GM23338 (cell line): ENCODE data around the gene RPL29. TPM values are rescaled to one million over a fixed set of nuclear protein-coding genes. Genes with fewer than 3 reads are reported as not detected.

Source experiments
- ATAC-seq: fragments of 200-7000 bp; cut with Tn5 transposase; 3 replicates; pipeline ENCODE4 v1.9.1; 2020
- DNase-seq: peaks from one replicate; pipeline ENCODE4 v3.0.0-alpha.2; 2015; ENCODE audit warnings: low spot score
- H2AFZ ChIP-seq: fragments of 200-600 bp; sonication (generic); 2 replicates; pipeline ENCODE4 v1.8.0; 2016; ENCODE audit warnings: antibody characterized with exemption, mild to moderate bottlenecking, moderate library complexity
- H3F3A ChIP-seq: fragments of 200-600 bp; sonication (generic); replicated peaks from 2 replicates; pipeline ENCODE4 v1.8.0; 2017; ENCODE audit warnings: antibody characterized with exemption, mixed run types, low read depth
- H3K27ac ChIP-seq: fragments of 200-600 bp; sonication (generic); 2 replicates; pipeline ENCODE4 v1.6.1; 2016; ENCODE audit warnings: low read depth
- H3K27me3 ChIP-seq: fragments of 200-600 bp; sonication (generic); 2 replicates; pipeline ENCODE4 v1.8.0; 2016; ENCODE audit warnings: mild to moderate bottlenecking, mixed run types, moderate library complexity; ENCODE audit not compliant: insufficient read depth
- H3K36me3 ChIP-seq: fragments of 200-600 bp; sonication (generic); 2 replicates; pipeline ENCODE4 v1.8.0; 2016; ENCODE audit warnings: mild to moderate bottlenecking; ENCODE audit not compliant: insufficient read depth
- H3K4me1 ChIP-seq: fragments of 200-600 bp; sonication (generic); 2 replicates; pipeline ENCODE4 v1.8.0; 2016; ENCODE audit warnings: mild to moderate bottlenecking, moderate library complexity; ENCODE audit not compliant: insufficient read depth
- H3K4me2 ChIP-seq: fragments of 200-600 bp; sonication (generic); 2 replicates; pipeline ENCODE4 v1.7.1; 2017; ENCODE audit warnings: mixed run types
- H3K4me3 ChIP-seq: fragments of 200-600 bp; sonication (generic); 2 replicates; pipeline ENCODE4 v1.6.1; 2016; ENCODE audit warnings: mixed run types
- H3K79me2 ChIP-seq: fragments of 200-600 bp; sonication (generic); replicated peaks from 2 replicates; pipeline ENCODE4 v1.8.0; 2017; ENCODE audit warnings: mild to moderate bottlenecking; ENCODE audit not compliant: insufficient read depth
- H3K9me2 ChIP-seq: fragments of 200-600 bp; sonication (generic); 2 replicates; pipeline ENCODE4 v1.8.0; 2017; ENCODE audit not compliant: insufficient read depth
- H4K20me1 ChIP-seq: fragments of 200-600 bp; sonication (generic); replicated peaks from 2 replicates; pipeline ENCODE4 v1.8.0; 2017; ENCODE audit warnings: mild to moderate bottlenecking; ENCODE audit not compliant: insufficient read depth
- H3K27ac Mint-ChIP-seq: 2 replicates; pipeline ENCODE4 v1.8.0; 2020; ENCODE audit warnings: inconsistent platforms, mild to moderate bottlenecking, moderate library complexity, mixed read lengths
- H3K27me3 Mint-ChIP-seq: 3 replicates; pipeline ENCODE4 v1.8.0; 2022; ENCODE audit warnings: low read depth, mild to moderate bottlenecking, moderate library complexity, mixed read lengths, inconsistent platforms; ENCODE audit not compliant: insufficient read depth, poor library complexity
- H3K36me3 Mint-ChIP-seq: 3 replicates; pipeline ENCODE4 v1.8.0; 2021; ENCODE audit warnings: low read depth, mild to moderate bottlenecking, inconsistent platforms, moderate library complexity, mixed read lengths
- H3K4me1 Mint-ChIP-seq: 3 replicates; pipeline ENCODE4 v1.8.0; 2020; ENCODE audit warnings: mild to moderate bottlenecking, inconsistent platforms, mixed read lengths
- H3K4me3 Mint-ChIP-seq: 3 replicates; pipeline ENCODE4 v1.8.0; 2021; ENCODE audit warnings: moderate library complexity, mild to moderate bottlenecking, inconsistent platforms, mixed read lengths
- H3K9me3 Mint-ChIP-seq: 3 replicates; pipeline ENCODE4 v1.8.0; 2020; ENCODE audit warnings: moderate library complexity, mild to moderate bottlenecking, inconsistent platforms, mixed read lengths
- CREB1 ChIP-seq: fragments of 250-450 bp; sonication (Bioruptor Pico); IDR thresholded peaks from 2 replicates; pipeline ENCODE4 v1.5.0; 2020; ENCODE audit warnings: low read depth, mild to moderate bottlenecking, moderate library complexity
- EZH2phosphoT487 ChIP-seq: fragments of 200-600 bp; sonication (generic); IDR thresholded peaks from one replicate; pipeline ENCODE4 v1.8.1; 2018; ENCODE audit warnings: antibody characterized with exemption; ENCODE audit not compliant: unreplicated experiment
- JUNB ChIP-seq: IDR thresholded peaks from one replicate; pipeline ENCODE4 v1.6.1; 2016; ENCODE audit warnings: antibody characterized with exemption; ENCODE audit not compliant: unreplicated experiment
- POLR2AphosphoS5 ChIP-seq: IDR thresholded peaks from 2 replicates; pipeline ENCODE4 v1.6.1; 2016; ENCODE audit warnings: antibody characterized with exemption, low read depth
- STAT1 ChIP-seq: IDR thresholded peaks from one replicate; pipeline ENCODE4 v1.6.1; 2016; ENCODE audit warnings: antibody characterized with exemption; ENCODE audit not compliant: unreplicated experiment
- polyA plus RNA-seq: library from polyadenylated mRNA; unstranded; fragments of >200 nt; fragmentation: Nextera tagmentation; extraction: Ambion mirVana; gene quantifications from 2 replicates; pipeline ENCODE4 v1.2.1, GENCODE V29; 2016
- total RNA-seq: library from RNA; depleted of rRNA; stranded (reverse); fragments of >200 nt; shearing (Covaris generic); gene quantifications from 2 replicates; pipeline ENCODE4 v1.2.3, GENCODE V29; 2014
- TF ChIP-seq, protein P1 (sequence below): IDR thresholded peaks from 2 replicates; pipeline ENCODE4 v1.6.1; 2016; ENCODE audit warnings: antibody characterized with exemption
- TF ChIP-seq, protein P2 (sequence below), 2 experiments: fragments of 200-600 bp in 1 of 2; sonication (generic) in 1 of 2; conservative IDR thresholded peaks; 2 replicates each; pipeline versions ENCODE4 v1.5.1 to v1.6.1; 2016 to 2017; ENCODE audit warnings: antibody characterized with exemption in 2 of 2, low read depth in 2 of 2, mild to moderate bottlenecking in 2 of 2, moderate library complexity in 1 of 2
- TF ChIP-seq, protein P3 (sequence below): fragments of 250-450 bp; sonication (Bioruptor Pico); IDR thresholded peaks from 2 replicates; pipeline ENCODE4 v1.5.0; 2020; ENCODE audit warnings: mild to moderate bottlenecking, moderate library complexity
- TF ChIP-seq, protein P4 (sequence below): IDR thresholded peaks from one replicate; pipeline ENCODE4 v1.6.1; 2018; ENCODE audit warnings: antibody characterized with exemption; ENCODE audit not compliant: unreplicated experiment

RPL29 gene
- total and polyA plus RNA-seq, 2 experiments from 2014 or later, result 1,471 to 1,864 TPM

DNA sequence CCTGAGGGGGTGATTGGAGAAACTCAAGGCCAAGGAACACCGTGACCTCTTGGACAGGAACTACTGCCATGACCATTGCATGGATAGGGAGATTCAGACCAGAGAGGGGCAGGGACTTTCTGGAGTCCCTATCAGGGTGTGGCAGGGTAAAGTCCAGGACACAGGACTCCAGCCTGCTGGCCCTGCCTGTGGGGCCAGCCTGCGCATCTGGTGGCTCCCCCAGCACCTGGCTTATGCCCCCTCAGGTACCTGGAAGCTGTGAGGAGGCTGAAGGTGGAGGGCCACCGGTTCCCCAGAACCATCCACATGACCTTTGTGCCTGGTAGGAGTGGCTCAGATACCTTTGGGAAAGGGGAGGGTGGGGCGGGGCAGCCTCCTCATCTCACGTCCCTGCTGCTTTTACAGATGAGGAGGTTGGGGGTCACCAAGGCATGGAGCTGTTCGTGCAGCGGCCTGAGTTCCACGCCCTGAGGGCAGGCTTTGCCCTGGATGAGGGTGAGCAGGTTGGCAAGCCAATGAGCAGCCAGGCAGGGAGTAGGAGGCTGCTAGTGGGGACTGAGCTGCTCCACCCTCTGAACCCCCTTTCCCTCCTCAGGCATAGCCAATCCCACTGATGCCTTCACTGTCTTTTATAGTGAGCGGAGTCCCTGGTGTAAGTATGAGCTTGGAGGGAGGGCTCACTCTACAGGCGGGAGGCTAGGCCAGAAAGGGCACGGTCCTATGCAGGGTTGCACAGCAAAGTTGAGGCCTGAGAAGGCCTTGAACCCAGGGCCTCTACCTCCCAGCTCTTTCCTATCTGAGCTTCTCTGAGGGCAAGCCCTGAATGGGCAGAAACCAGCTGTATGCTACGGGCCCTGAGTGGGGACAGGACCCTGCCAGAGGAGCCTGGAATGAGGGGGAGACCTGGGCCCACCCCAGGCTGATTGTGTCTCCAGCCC, 9.4 kb downstream of the RPL29 start:
- H3K4me3 ChIP-seq, result no peak overlapping the region
- no peak for DNase-seq

More for the DNA sequence above, 9.4 kb downstream of the RPL29 start:
- no peak overlapping the region for H2AFZ ChIP-seq
- no peaks in the 10 kb centered on the region for H3K36me3 ChIP-seq
- Mint-ChIP-seq H3K9me3 (no peaks in the 10 kb centered on the region), H3K4me1 (peaks cover 27% of the 10 kb centered on the region), H3K36me3 (peaks cover 7% of the 10 kb centered on the region), H3K27me3 (peaks cover 21% of the 10 kb centered on the region), H3K27ac (no peak overlapping the region), H3K4me3 (no peak overlapping the region)
- H3K79me2 ChIP-seq, result no peaks in the 10 kb centered on the region
- H3K27ac ChIP-seq, result no peak overlapping the region
- peaks cover 12% of the 10 kb centered on the region for H3F3A ChIP-seq
- no peak overlapping the region for H3K4me2 ChIP-seq
- no peaks in the 10 kb centered on the region for H3K27me3 ChIP-seq
- no peaks in the 10 kb centered on the region for H3K9me2 ChIP-seq
- H4K20me1 ChIP-seq, result peaks cover under 1% of the 10 kb centered on the region; the same call in 1 of the 2 replicates
- peaks cover 15% of the 10 kb centered on the region for H3K4me1 ChIP-seq
- ATAC-seq, result no peak
- TF ChIP-seq, protein P1, sequence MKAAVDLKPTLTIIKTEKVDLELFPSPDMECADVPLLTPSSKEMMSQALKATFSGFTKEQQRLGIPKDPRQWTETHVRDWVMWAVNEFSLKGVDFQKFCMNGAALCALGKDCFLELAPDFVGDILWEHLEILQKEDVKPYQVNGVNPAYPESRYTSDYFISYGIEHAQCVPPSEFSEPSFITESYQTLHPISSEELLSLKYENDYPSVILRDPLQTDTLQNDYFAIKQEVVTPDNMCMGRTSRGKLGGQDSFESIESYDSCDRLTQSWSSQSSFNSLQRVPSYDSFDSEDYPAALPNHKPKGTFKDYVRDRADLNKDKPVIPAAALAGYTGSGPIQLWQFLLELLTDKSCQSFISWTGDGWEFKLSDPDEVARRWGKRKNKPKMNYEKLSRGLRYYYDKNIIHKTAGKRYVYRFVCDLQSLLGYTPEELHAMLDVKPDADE, result no peak
- TF ChIP-seq, protein P2, sequence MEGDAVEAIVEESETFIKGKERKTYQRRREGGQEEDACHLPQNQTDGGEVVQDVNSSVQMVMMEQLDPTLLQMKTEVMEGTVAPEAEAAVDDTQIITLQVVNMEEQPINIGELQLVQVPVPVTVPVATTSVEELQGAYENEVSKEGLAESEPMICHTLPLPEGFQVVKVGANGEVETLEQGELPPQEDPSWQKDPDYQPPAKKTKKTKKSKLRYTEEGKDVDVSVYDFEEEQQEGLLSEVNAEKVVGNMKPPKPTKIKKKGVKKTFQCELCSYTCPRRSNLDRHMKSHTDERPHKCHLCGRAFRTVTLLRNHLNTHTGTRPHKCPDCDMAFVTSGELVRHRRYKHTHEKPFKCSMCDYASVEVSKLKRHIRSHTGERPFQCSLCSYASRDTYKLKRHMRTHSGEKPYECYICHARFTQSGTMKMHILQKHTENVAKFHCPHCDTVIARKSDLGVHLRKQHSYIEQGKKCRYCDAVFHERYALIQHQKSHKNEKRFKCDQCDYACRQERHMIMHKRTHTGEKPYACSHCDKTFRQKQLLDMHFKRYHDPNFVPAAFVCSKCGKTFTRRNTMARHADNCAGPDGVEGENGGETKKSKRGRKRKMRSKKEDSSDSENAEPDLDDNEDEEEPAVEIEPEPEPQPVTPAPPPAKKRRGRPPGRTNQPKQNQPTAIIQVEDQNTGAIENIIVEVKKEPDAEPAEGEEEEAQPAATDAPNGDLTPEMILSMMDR (conservative IDR thresholded peaks at IDR 0.05; ENCODE audit: low read depth in 2 of 2), result no peak
- TF ChIP-seq POLR2AphosphoS5 (no peak), STAT1 (no peak), EZH2phosphoT487 (no peak), JUNB (no peak), CREB1 (CRISPR knock-in tag) (no peak)
- TF ChIP-seq, protein P3, sequence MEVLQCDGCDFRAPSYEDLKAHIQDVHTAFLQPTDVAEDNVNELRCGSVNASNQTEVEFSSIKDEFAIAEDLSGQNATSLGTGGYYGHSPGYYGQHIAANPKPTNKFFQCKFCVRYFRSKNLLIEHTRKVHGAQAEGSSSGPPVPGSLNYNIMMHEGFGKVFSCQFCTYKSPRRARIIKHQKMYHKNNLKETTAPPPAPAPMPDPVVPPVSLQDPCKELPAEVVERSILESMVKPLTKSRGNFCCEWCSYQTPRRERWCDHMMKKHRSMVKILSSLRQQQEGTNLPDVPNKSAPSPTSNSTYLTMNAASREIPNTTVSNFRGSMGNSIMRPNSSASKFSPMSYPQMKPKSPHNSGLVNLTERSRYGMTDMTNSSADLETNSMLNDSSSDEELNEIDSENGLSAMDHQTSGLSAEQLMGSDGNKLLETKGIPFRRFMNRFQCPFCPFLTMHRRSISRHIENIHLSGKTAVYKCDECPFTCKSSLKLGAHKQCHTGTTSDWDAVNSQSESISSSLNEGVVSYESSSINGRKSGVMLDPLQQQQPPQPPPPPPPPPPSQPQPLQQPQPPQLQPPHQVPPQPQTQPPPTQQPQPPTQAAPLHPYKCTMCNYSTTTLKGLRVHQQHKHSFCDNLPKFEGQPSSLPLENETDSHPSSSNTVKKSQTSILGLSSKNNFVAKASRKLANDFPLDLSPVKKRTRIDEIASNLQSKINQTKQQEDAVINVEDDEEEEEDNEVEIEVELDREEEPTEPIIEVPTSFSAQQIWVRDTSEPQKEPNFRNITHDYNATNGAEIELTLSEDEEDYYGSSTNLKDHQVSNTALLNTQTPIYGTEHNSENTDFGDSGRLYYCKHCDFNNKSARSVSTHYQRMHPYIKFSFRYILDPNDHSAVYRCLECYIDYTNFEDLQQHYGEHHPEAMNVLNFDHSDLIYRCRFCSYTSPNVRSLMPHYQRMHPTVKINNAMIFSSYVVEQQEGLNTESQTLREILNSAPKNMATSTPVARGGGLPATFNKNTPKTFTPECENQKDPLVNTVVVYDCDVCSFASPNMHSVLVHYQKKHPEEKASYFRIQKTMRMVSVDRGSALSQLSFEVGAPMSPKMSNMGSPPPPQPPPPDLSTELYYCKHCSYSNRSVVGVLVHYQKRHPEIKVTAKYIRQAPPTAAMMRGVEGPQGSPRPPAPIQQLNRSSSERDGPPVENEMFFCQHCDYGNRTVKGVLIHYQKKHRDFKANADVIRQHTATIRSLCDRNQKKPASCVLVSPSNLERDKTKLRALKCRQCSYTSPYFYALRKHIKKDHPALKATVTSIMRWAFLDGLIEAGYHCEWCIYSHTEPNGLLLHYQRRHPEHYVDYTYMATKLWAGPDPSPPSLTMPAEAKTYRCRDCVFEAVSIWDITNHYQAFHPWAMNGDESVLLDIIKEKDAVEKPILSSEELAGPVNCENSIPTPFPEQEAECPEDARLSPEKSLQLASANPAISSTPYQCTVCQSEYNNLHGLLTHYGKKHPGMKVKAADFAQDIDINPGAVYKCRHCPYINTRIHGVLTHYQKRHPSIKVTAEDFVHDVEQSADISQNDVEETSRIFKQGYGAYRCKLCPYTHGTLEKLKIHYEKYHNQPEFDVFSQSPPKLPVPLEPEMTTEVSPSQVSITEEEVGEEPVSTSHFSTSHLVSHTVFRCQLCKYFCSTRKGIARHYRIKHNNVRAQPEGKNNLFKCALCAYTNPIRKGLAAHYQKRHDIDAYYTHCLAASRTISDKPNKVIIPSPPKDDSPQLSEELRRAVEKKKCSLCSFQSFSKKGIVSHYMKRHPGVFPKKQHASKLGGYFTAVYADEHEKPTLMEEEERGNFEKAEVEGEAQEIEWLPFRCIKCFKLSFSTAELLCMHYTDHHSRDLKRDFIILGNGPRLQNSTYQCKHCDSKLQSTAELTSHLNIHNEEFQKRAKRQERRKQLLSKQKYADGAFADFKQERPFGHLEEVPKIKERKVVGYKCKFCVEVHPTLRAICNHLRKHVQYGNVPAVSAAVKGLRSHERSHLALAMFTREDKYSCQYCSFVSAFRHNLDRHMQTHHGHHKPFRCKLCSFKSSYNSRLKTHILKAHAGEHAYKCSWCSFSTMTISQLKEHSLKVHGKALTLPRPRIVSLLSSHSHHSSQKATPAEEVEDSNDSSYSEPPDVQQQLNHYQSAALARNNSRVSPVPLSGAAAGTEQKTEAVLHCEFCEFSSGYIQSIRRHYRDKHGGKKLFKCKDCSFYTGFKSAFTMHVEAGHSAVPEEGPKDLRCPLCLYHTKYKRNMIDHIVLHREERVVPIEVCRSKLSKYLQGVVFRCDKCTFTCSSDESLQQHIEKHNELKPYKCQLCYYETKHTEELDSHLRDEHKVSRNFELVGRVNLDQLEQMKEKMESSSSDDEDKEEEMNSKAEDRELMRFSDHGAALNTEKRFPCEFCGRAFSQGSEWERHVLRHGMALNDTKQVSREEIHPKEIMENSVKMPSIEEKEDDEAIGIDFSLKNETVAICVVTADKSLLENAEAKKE (CRISPR knock-in tag), result no peak
- TF ChIP-seq, protein P4, sequence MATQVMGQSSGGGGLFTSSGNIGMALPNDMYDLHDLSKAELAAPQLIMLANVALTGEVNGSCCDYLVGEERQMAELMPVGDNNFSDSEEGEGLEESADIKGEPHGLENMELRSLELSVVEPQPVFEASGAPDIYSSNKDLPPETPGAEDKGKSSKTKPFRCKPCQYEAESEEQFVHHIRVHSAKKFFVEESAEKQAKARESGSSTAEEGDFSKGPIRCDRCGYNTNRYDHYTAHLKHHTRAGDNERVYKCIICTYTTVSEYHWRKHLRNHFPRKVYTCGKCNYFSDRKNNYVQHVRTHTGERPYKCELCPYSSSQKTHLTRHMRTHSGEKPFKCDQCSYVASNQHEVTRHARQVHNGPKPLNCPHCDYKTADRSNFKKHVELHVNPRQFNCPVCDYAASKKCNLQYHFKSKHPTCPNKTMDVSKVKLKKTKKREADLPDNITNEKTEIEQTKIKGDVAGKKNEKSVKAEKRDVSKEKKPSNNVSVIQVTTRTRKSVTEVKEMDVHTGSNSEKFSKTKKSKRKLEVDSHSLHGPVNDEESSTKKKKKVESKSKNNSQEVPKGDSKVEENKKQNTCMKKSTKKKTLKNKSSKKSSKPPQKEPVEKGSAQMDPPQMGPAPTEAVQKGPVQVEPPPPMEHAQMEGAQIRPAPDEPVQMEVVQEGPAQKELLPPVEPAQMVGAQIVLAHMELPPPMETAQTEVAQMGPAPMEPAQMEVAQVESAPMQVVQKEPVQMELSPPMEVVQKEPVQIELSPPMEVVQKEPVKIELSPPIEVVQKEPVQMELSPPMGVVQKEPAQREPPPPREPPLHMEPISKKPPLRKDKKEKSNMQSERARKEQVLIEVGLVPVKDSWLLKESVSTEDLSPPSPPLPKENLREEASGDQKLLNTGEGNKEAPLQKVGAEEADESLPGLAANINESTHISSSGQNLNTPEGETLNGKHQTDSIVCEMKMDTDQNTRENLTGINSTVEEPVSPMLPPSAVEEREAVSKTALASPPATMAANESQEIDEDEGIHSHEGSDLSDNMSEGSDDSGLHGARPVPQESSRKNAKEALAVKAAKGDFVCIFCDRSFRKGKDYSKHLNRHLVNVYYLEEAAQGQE, result no peak
